Prostate gland (tissue), 2 donors: ENCODE data around the gene CYB561A3.

ENCODE experiments used
- POLR2A ChIP-seq: fragments of 450-650 bp; IDR thresholded peaks from one replicate; pipeline ENCODE4 v1.6.1; 2016; ENCODE audit warnings: antibody characterized with exemption, mild to moderate bottlenecking
- POLR2AphosphoS5 ChIP-seq: sonication (generic); formaldehyde crosslinking; IDR thresholded peaks from one replicate; pipeline ENCODE4 v1.6.1; 2017; ENCODE audit warnings: antibody characterized with exemption
- TF ChIP-seq, protein P1 (sequence below), 4 experiments: fragments of 200-600 bp in 2 of 4; fragments of 450-650 bp in 2 of 4; sonication (generic) in 2 of 4; IDR thresholded peaks; 1 replicate in 3 of 4; 2 replicates in 1 of 4; pipeline ENCODE4 v1.5.1; 2016 to 2019; ENCODE audit warnings: antibody characterized with exemption in 4 of 4, mild to moderate bottlenecking in 2 of 4, moderate library complexity in 2 of 4

DNA sequence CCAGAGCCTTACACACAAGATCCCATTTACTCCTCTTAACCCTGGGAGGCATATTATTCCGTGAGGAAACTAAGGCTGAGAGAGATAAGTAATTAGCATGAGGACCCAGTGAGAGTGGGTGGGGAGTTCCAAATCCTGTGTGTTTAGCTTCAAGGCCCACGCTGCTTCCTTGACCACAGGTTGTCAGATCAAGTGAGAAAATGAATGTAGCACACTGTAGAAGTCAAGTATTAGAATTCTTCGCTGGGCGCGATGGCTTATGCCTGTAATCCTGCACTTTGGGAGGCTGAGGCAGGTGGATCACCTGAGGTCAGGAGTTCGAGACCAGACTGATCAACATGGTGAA lies 3.8 kb downstream of the CYB561A3 start:
- TF ChIP-seq, protein P1, sequence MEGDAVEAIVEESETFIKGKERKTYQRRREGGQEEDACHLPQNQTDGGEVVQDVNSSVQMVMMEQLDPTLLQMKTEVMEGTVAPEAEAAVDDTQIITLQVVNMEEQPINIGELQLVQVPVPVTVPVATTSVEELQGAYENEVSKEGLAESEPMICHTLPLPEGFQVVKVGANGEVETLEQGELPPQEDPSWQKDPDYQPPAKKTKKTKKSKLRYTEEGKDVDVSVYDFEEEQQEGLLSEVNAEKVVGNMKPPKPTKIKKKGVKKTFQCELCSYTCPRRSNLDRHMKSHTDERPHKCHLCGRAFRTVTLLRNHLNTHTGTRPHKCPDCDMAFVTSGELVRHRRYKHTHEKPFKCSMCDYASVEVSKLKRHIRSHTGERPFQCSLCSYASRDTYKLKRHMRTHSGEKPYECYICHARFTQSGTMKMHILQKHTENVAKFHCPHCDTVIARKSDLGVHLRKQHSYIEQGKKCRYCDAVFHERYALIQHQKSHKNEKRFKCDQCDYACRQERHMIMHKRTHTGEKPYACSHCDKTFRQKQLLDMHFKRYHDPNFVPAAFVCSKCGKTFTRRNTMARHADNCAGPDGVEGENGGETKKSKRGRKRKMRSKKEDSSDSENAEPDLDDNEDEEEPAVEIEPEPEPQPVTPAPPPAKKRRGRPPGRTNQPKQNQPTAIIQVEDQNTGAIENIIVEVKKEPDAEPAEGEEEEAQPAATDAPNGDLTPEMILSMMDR (IDR thresholded peaks at IDR 0.05): no peak
- no peak for TF ChIP-seq POLR2A
- no peak for TF ChIP-seq POLR2AphosphoS5
